Measurements from ENCODE around the gene TMEM131L.
"Not testable (repeated sequence)": the region's sequence is repeated elsewhere in the genome, so short reads cannot be mapped to it uniquely, and the experiment has no call there.

GRCh38 chr4:153451145-153451544 lies 15.0 kb upstream of the TMEM131L start:
- TF ChIP-seq CTCF, EP300, POLR2AphosphoS5 (IDR thresholded peaks at IDR 0.05): not testable (repeated sequence)
